ENCODE results near the gene EQTN.

GRCh38 chr9:27291292-27291691, 5.7 kb downstream of the EQTN start:
- TF ChIP-seq GATA2 (IDR thresholded peaks at IDR 0.05; ENCODE audit: low read depth, low read length) = no peak
- no peak for TF ChIP-seq GATA3 (IDR thresholded peaks at IDR 0.05; ENCODE audit: low read depth, low read length)
